Lung microvascular endothelial cell (primary cell): ENCODE measurements around the gene TMEM151B. TPM values are rescaled to one million over a fixed set of nuclear protein-coding genes. Genes with fewer than 3 reads are reported as not detected.

Experiments
- DNase-seq, 2 donors: peaks; one replicate each; pipeline versions ENCODE4 v3.0.0 to v3.0.0-alpha.2; 2010; ENCODE audit warnings: low read depth in 2 of 2
- total RNA-seq: library from RNA; depleted of rRNA; stranded (reverse); fragments of >200 nt; gene quantifications from 2 replicates; pipeline ENCODE4 v1.2.1, GENCODE V29; 2014

TMEM151B gene
- total RNA-seq, 1 donor from 2014 or later, result not detected

- no peak for DNase-seq
These were observed 37.3 kb upstream of the TMEM151B start for GRCh38 chr6:44232676-44233566.

- no peak for DNase-seq
These were observed 36.6 kb upstream of the TMEM151B start for GRCh38 chr6:44233567-44234100.

GRCh38 chr6:44234101-44235025 is 35.9 kb upstream of the TMEM151B start:
- DNase-seq, result peak; percentile 81 to 83

- no peak for DNase-seq
These were observed 35.0 kb upstream of the TMEM151B start for GRCh38 chr6:44235269-44235668.

- no peak for DNase-seq
These were observed 34.2 kb upstream of the TMEM151B start for GRCh38 chr6:44235891-44236516.

- DNase-seq, result peak; percentile 83 to 98
These were observed 33.0 kb upstream of the TMEM151B start for GRCh38 chr6:44237021-44237812.

- peak; percentile 72 to 81 for DNase-seq
These were observed 32.3 kb upstream of the TMEM151B start for GRCh38 chr6:44237813-44238433.

GRCh38 chr6:44238687-44239350 is 31.4 kb upstream of the TMEM151B start:
- no peak for DNase-seq

GRCh38 chr6:44243345-44243744 is 26.9 kb upstream of the TMEM151B start:
- DNase-seq, result no peak

- DNase-seq, result no peak
These were observed 24.8 kb upstream of the TMEM151B start for GRCh38 chr6:44245391-44245911.

GRCh38 chr6:44245912-44246662 is 24.2 kb upstream of the TMEM151B start:
- peak; percentile 84 to 93 for DNase-seq

- peak; percentile 99 for DNase-seq
These were observed 23.4 kb upstream of the TMEM151B start, which contains the start of gene HSP90AB1 for GRCh38 chr6:44246663-44247337. TSS of gene HSP90AB1 (plus strand) at chr6:44247101. CDS start at chr6:44248630, 1,529 bp downstream.

GRCh38 chr6:44247338-44248302 is 22.6 kb upstream of the TMEM151B start:
- DNase-seq, result peak; percentile 75 to 78

GRCh38 chr6:44248579-44248978 is 21.7 kb upstream of the TMEM151B start:
- no peak for DNase-seq

GRCh38 chr6:44249082-44249748 is 21.0 kb upstream of the TMEM151B start:
- no peak for DNase-seq

GRCh38 chr6:44250067-44250717 is 20.1 kb upstream of the TMEM151B start:
- DNase-seq, result no peak
